GM12878 (cell line): ENCODE results near the gene FHOD3. TPM values are rescaled to one million over a fixed set of nuclear protein-coding genes. Genes with fewer than 3 reads are reported as not detected.

Experiments used
- ATF3 ChIP-seq: IDR thresholded peaks from 2 replicates; pipeline ENCODE4 v1.6.1; 2011; ENCODE audit warnings: low read depth, mild to moderate bottlenecking, low read length, moderate library complexity, borderline replicate concordance; ENCODE audit errors: extremely low read depth
- BACH1 ChIP-seq: fragments of 450-650 bp; IDR thresholded peaks from 2 replicates; pipeline ENCODE4 v1.6.1; 2017; ENCODE audit warnings: mild to moderate bottlenecking, borderline replicate concordance
- BCL11A ChIP-seq: IDR thresholded peaks from 2 replicates; pipeline ENCODE4 v1.6.1; 2011; ENCODE audit warnings: low read depth, low read length
- CEBPB ChIP-seq, 2 experiments: fragments of 150-350 bp in 1 of 2; IDR thresholded peaks; 2 replicates each; pipeline ENCODE4 v1.6.1; 2012 to 2014; ENCODE audit warnings: low read depth in 2 of 2, low read length in 2 of 2, borderline replicate concordance in 1 of 2, inconsistent platforms in 1 of 2
- CHD1 ChIP-seq: IDR thresholded peaks from 2 replicates; pipeline ENCODE4 v1.6.1; 2012; ENCODE audit warnings: low read depth, low read length, improper control_type of control experiment
- CHD4 ChIP-seq: fragments of 200-600 bp; sonication (generic); IDR thresholded peaks from 2 replicates; pipeline ENCODE4 v1.6.1; 2016; ENCODE audit warnings: mild to moderate bottlenecking
- CREM ChIP-seq: IDR thresholded peaks from 2 replicates; pipeline ENCODE4 v1.6.1; 2014; ENCODE audit warnings: antibody characterized with exemption, low read depth
- DPF2 ChIP-seq: fragments of 450-650 bp; IDR thresholded peaks from 2 replicates; pipeline ENCODE4 v1.6.1; 2017; ENCODE audit warnings: mild to moderate bottlenecking
- EED ChIP-seq: sonication (generic); IDR thresholded peaks from 2 replicates; pipeline ENCODE4 v1.6.1; 2016; ENCODE audit warnings: antibody characterized with exemption, low read depth
- ELK1 ChIP-seq: IDR thresholded peaks from 2 replicates; pipeline ENCODE4 v1.6.1; 2012; ENCODE audit warnings: low read depth, low read length, improper control_type of control experiment
- EZH2 ChIP-seq: IDR thresholded peaks from 2 replicates; pipeline ENCODE4 v1.6.1; 2012; ENCODE audit warnings: low read depth, mild to moderate bottlenecking, control low read depth, inconsistent platforms, low read length, borderline replicate concordance; ENCODE audit not compliant: control insufficient read depth
- FOS ChIP-seq: IDR thresholded peaks from 3 replicates; pipeline ENCODE4 v1.6.1; 2011; ENCODE audit warnings: borderline replicate concordance; ENCODE audit not compliant: insufficient read length; ENCODE audit errors: extremely low read depth
- JUNB ChIP-seq: IDR thresholded peaks from 2 replicates; pipeline ENCODE4 v1.6.1; 2016; ENCODE audit warnings: antibody characterized with exemption, mild to moderate bottlenecking
- KLF5 ChIP-seq: fragments of 450-650 bp; IDR thresholded peaks from 2 replicates; pipeline ENCODE4 v1.6.1; 2014; ENCODE audit warnings: mild to moderate bottlenecking; ENCODE audit not compliant: partially characterized antibody
- MEF2A ChIP-seq: IDR thresholded peaks from 2 replicates; pipeline ENCODE4 v1.6.1; 2011; ENCODE audit warnings: low read depth, mild to moderate bottlenecking, low read length, moderate library complexity; ENCODE audit not compliant: insufficient read depth
- MTA3 ChIP-seq: IDR thresholded peaks from 2 replicates; pipeline ENCODE4 v1.6.1; 2012; ENCODE audit warnings: low read length, inconsistent platforms, borderline replicate concordance
- NR2C1 ChIP-seq: fragments of 450-650 bp; IDR thresholded peaks from 2 replicates; pipeline ENCODE4 v1.6.1; 2017; ENCODE audit warnings: antibody characterized with exemption, mild to moderate bottlenecking, moderate library complexity
- PAX8 ChIP-seq: fragments of 450-650 bp; IDR thresholded peaks from 2 replicates; pipeline ENCODE4 v1.6.1; 2017; ENCODE audit warnings: mild to moderate bottlenecking, moderate library complexity
- PML ChIP-seq: IDR thresholded peaks from 2 replicates; pipeline ENCODE4 v1.6.1; 2012; ENCODE audit warnings: low read length, inconsistent platforms
- RB1 ChIP-seq: fragments of 450-650 bp; formaldehyde crosslinking; IDR thresholded peaks from 2 replicates; pipeline ENCODE4 v1.6.1; 2017; ENCODE audit warnings: mild to moderate bottlenecking, borderline replicate concordance
- RELA ChIP-seq: fragments of 450-650 bp; IDR thresholded peaks from 2 replicates; pipeline ENCODE4 v1.8.0; 2014; ENCODE audit warnings: borderline replicate concordance; ENCODE audit not compliant: partially characterized antibody
- SP1 ChIP-seq: IDR thresholded peaks from one replicate; pipeline ENCODE4 v1.6.1; 2011; ENCODE audit warnings: low read depth, low read length
- SUZ12 ChIP-seq: fragments of 200-600 bp; sonication (generic); IDR thresholded peaks from one replicate; pipeline ENCODE4 v1.6.1; 2018; ENCODE audit warnings: antibody characterized with exemption, mild to moderate bottlenecking; ENCODE audit not compliant: unreplicated experiment
- TAF1 ChIP-seq: IDR thresholded peaks from 2 replicates; pipeline ENCODE4 v1.6.1; 2011; ENCODE audit warnings: mild to moderate bottlenecking, low read depth, low read length, borderline replicate concordance
- TCF12 ChIP-seq: IDR thresholded peaks from 2 replicates; pipeline ENCODE4 v1.6.1; 2011; ENCODE audit warnings: low read depth, mild to moderate bottlenecking, low read length
- YBX1 ChIP-seq: fragments of 450-650 bp; IDR thresholded peaks from 2 replicates; pipeline ENCODE4 v1.6.1; 2016; ENCODE audit warnings: antibody characterized with exemption
- ZNF217 ChIP-seq: fragments of 450-650 bp; IDR thresholded peaks from 2 replicates; pipeline ENCODE4 v1.6.1; 2017; ENCODE audit warnings: antibody characterized with exemption, mild to moderate bottlenecking
- ZNF384 ChIP-seq: IDR thresholded peaks from 2 replicates; pipeline ENCODE4 v1.6.1; 2012; ENCODE audit warnings: low read depth, mild to moderate bottlenecking, low read length, improper control_type of control experiment, borderline replicate concordance
- ZSCAN29 ChIP-seq: fragments of 450-650 bp; IDR thresholded peaks from 2 replicates; pipeline ENCODE4 v1.6.1; 2017; ENCODE audit warnings: mild to moderate bottlenecking, moderate library complexity
- polyA plus RNA-seq, 11 experiments: library from polyadenylated mRNA; depleted of rRNA in 4 of 11; unstranded in 6 of 11; stranded (reverse) in 5 of 11; fragments of >200 nt; fragmentation: Nextera tagmentation in 4 of 11; fragmentation: Illumina TruSeq in 1 of 11; extraction: Ambion mirVana in 4 of 11; extraction: Trizol in 1 of 11; gene quantifications; 1 replicate in 1 of 11; 2 replicates in 10 of 11; pipeline versions ENCODE4 v1.2.1 to v1.2.3, GENCODE V29; 2011 to 2016; ENCODE audit warnings: inconsistent platforms in 2 of 11, missing spikeins in 2 of 11, low read depth in 1 of 11
- total RNA-seq, 4 experiments: library from RNA; depleted of rRNA in 3 of 4; stranded (reverse); fragments of >200 nt in 3 of 4; fragmentation: Illumina TruSeq in 1 of 4; extraction: Trizol in 1 of 4; gene quantifications; 2 replicates each; pipeline versions ENCODE4 v1.2.1 to v1.2.3, GENCODE V29; 2013 to 2021
- TF ChIP-seq, protein P1 (sequence below): fragments of 450-650 bp; IDR thresholded peaks from 2 replicates; pipeline ENCODE4 v1.6.1; 2017; ENCODE audit warnings: low read depth, mild to moderate bottlenecking, moderate library complexity
- TF ChIP-seq, protein P2 (sequence below): IDR thresholded peaks from 2 replicates; pipeline ENCODE4 v1.6.1; 2011; ENCODE audit warnings: low read depth, low read length, improper control_type of control experiment, borderline replicate concordance

The FHOD3 gene
- total and polyA plus RNA-seq, 10 of the 15 experiments (the other 5 are each of a cell fraction or from before 2014, with no cell fraction given) = 0.77 to 26.7 (median 10.4) TPM

DNA sequence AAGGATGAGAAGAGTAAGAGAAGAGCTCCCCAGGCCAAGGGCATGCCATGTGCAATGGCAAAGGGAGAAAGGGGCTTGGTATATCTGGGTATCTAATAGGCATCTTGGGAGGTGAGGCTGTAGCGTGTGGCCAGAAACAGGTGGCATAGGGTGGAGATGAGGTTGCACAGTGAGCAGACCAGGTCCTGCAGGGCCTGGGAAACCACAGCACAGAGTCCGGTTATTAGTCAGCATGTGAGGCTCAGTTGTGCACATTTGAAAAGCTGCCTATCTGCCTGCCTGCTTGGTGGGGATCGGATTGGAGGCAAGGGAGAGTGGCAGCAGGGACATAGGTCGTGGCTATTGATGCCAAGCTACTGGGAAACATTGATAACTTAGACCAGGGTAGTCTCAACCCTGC lies 340.7 kb downstream of the FHOD3 start (continued):
- 0 out of 2 replicates have a peak, but pooled peaks have one; percentile 58 for TF ChIP-seq MTA3
- TF ChIP-seq EZH2 = no peak
- TF ChIP-seq FOS = no peak
- no peak for TF ChIP-seq NR2C1
- peak; percentile 95 for TF ChIP-seq TCF12
- TF ChIP-seq ATF3 = no peak
- 0 out of 2 replicates have a peak, but pooled peaks have one; percentile 30 for TF ChIP-seq MEF2A
- TF ChIP-seq CHD4 = no peak
- peak; percentile 92 for TF ChIP-seq BCL11A
- peak; percentile 74 for TF ChIP-seq CREM
- TF ChIP-seq, protein P1, sequence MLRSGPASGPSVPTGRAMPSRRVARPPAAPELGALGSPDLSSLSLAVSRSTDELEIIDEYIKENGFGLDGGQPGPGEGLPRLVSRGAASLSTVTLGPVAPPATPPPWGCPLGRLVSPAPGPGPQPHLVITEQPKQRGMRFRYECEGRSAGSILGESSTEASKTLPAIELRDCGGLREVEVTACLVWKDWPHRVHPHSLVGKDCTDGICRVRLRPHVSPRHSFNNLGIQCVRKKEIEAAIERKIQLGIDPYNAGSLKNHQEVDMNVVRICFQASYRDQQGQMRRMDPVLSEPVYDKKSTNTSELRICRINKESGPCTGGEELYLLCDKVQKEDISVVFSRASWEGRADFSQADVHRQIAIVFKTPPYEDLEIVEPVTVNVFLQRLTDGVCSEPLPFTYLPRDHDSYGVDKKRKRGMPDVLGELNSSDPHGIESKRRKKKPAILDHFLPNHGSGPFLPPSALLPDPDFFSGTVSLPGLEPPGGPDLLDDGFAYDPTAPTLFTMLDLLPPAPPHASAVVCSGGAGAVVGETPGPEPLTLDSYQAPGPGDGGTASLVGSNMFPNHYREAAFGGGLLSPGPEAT = no peak
- no peak for TF ChIP-seq RB1
- peak; percentile 88 for TF ChIP-seq JUNB
- no peak for TF ChIP-seq ZSCAN29
- TF ChIP-seq RELA = no peak
- TF ChIP-seq CHD1 = no peak
- TF ChIP-seq, protein P2, sequence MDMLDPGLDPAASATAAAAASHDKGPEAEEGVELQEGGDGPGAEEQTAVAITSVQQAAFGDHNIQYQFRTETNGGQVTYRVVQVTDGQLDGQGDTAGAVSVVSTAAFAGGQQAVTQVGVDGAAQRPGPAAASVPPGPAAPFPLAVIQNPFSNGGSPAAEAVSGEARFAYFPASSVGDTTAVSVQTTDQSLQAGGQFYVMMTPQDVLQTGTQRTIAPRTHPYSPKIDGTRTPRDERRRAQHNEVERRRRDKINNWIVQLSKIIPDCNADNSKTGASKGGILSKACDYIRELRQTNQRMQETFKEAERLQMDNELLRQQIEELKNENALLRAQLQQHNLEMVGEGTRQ = no peak
- no peak for TF ChIP-seq ELK1
- TF ChIP-seq CEBPB (IDR thresholded peaks at IDR 0.05; ENCODE audit: borderline replicate concordance in 1 of 2, low read depth in 2 of 2, low read length in 2 of 2) = no peak
- TF ChIP-seq SP1 = peak; percentile 57
- TF ChIP-seq KLF5 = no peak
- no peak for TF ChIP-seq PAX8
- peak; percentile 94 for TF ChIP-seq EED
- no peak for TF ChIP-seq ZNF384
- TF ChIP-seq PML = no peak; the same call in 1 of the 2 replicates
- TF ChIP-seq ZNF217 = no peak
- TF ChIP-seq SUZ12 = no peak
- TF ChIP-seq TAF1 = no peak
- TF ChIP-seq DPF2 = peak; percentile 94
- peak; percentile 51; the same call in 1 of the 2 replicates for TF ChIP-seq BACH1
- TF ChIP-seq YBX1 = no peak
